ENCODE data around the gene MAP4K5.
"Not testable (repeated sequence)": the region's sequence is repeated elsewhere in the genome, so short reads cannot be mapped to it uniquely, and the experiment has no call there.

The MAP4K5 gene

GRCh38 chr14:50562841-50563240 lies 30.5 kb upstream of the MAP4K5 start:
- DNase-seq (ENCODE audit: low read depth), result no peak
- H3K4me3 ChIP-seq (ENCODE audit: low read depth, low read length), result no peak overlapping the region
- no peak for TF ChIP-seq CTCF (IDR thresholded peaks at IDR 0.05; ENCODE audit: control insufficient read depth, extremely low read depth, insufficient read depth)

- TF ChIP-seq CTCF (IDR thresholded peaks at IDR 0.05; ENCODE audit: control insufficient read depth, extremely low read depth, insufficient read depth), result no peak
- H3K4me3 ChIP-seq (ENCODE audit: low read depth, low read length), result peak overlapping the region; percentile 65
- no peak for DNase-seq (ENCODE audit: low read depth)
Observed at GRCh38 chr14:50560931-50561285, 28.5 kb upstream of the MAP4K5 start.

- DNase-seq (ENCODE audit: low read depth), result no peak
Observed at GRCh38 chr14:50559990-50560930, 27.9 kb upstream of the MAP4K5 start, which contains the start of gene ATL1. Gene ATL1, plus strand, starts transcription at chr14:50560145. Its CDS starts 121 bp downstream, at chr14:50560266.

GRCh38 chr14:50552796-50553195 lies 20.4 kb upstream of the MAP4K5 start:
- H3K4me3 ChIP-seq (ENCODE audit: low read depth, low read length); DNase-seq (ENCODE audit: low read depth): not testable (repeated sequence)

More at GRCh38 chr14:50559990-50560930, 27.9 kb upstream of the MAP4K5 start, which contains the start of gene ATL1:
- TF ChIP-seq CTCF (IDR thresholded peaks at IDR 0.05; ENCODE audit: control insufficient read depth, extremely low read depth, insufficient read depth), result no peak
- H3K4me3 ChIP-seq (ENCODE audit: low read depth, low read length), result peak within 1 kb of the TSS; percentile 65

- DNase-seq (ENCODE audit: low read depth), result no peak
- no peak overlapping the region for H3K4me3 ChIP-seq (ENCODE audit: low read depth, low read length)
- TF ChIP-seq CTCF (IDR thresholded peaks at IDR 0.05; ENCODE audit: control insufficient read depth, extremely low read depth, insufficient read depth), result no peak
Observed at GRCh38 chr14:50551877-50552276, 19.5 kb upstream of the MAP4K5 start.

- TF ChIP-seq CTCF (IDR thresholded peaks at IDR 0.05; ENCODE audit: control insufficient read depth, extremely low read depth, insufficient read depth), result no peak
- H3K4me3 ChIP-seq (ENCODE audit: low read depth, low read length), result no peak overlapping the region
- no peak for DNase-seq (ENCODE audit: low read depth)
Observed at GRCh38 chr14:50550294-50550693, 17.9 kb upstream of the MAP4K5 start.

- no peak for TF ChIP-seq CTCF (IDR thresholded peaks at IDR 0.05; ENCODE audit: control insufficient read depth, extremely low read depth, insufficient read depth)
- no peak overlapping the region for H3K4me3 ChIP-seq (ENCODE audit: low read depth, low read length)
- peak; percentile 65 for DNase-seq (ENCODE audit: low read depth)
Observed at GRCh38 chr14:50545618-50546017, 13.2 kb upstream of the MAP4K5 start.

Data from LNCaP clone FGC (cell line).